HG03439 (cell line): ENCODE data around the gene TBXT.
A peak's percentile ranks its signal among the peaks of the same experiment; 100 is the strongest.
"Not testable (repeated sequence)": the region's sequence is repeated elsewhere in the genome, so short reads cannot be mapped to it uniquely, and the experiment has no call there.

Experiments used
- ATAC-seq: cut with Tn5 transposase; IDR thresholded peaks from one replicate; pipeline ENCODE4 v1.9.1; 2021; ENCODE audit warnings: mild to moderate bottlenecking, moderate library complexity; ENCODE audit not compliant: unreplicated experiment

The TBXT gene

DNA sequence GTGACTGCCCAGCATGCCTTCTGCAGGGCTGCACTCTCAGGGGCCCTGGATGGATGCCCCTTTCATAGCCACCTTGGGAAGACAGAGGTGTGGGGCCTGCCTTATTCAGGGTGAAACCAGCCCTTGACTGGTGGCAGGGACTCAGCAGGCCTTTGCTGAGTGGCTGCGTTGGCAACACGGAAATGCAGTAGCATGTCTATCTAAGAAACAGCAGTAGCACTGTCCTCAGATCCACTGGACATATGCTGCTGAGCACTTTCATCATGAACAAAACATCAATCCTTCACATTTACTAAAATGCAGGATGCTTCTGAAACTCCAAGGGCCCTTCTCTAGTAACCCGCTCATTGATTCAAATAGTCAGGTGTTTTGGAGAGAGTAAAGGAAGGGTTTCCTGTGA, 4.9 kb upstream of the TBXT start:
- ATAC-seq = no peak

DNA sequence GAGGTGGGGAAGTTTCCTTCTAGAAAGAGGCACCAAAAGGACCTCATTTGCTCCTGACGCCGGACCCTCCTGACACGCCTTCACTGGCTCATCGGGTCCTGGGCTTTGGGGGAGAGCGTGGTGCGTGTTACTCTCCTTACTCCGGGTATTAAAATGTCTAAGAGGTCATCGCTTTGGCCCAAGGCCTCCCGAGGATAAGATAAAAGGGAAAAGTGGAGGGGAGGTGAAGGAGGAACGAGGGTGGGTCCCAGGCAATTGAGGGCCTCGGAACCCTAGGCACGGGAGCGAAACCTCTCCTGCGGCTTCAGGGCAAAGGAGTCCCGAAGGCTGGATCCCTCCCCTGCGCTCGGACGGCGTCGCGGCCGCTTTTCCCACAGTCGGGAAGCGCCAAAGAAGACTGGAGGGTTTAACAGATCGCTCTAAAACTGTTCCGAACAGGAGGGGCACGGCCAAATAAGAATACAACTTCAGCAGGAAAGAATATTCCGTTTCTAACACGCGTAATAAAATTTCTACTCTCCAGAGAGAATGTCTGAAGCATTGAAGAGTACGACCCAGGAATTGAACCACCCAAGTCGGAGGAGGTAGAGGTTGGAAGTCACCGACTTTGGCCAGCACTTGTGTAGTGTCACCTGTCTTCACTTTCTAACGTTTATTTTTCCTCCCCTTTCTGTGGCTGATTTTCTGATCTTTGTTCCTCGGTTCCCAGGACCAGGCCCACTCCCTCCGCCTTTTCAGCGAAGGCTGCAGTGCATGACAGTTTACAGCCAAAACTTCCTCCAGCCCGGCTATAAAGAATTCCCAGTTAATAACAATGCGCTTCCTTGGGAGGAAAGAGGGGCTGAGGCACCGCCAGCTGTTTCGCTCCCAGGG, 2.1 kb upstream of the TBXT start:
- no peak for ATAC-seq

DNA sequence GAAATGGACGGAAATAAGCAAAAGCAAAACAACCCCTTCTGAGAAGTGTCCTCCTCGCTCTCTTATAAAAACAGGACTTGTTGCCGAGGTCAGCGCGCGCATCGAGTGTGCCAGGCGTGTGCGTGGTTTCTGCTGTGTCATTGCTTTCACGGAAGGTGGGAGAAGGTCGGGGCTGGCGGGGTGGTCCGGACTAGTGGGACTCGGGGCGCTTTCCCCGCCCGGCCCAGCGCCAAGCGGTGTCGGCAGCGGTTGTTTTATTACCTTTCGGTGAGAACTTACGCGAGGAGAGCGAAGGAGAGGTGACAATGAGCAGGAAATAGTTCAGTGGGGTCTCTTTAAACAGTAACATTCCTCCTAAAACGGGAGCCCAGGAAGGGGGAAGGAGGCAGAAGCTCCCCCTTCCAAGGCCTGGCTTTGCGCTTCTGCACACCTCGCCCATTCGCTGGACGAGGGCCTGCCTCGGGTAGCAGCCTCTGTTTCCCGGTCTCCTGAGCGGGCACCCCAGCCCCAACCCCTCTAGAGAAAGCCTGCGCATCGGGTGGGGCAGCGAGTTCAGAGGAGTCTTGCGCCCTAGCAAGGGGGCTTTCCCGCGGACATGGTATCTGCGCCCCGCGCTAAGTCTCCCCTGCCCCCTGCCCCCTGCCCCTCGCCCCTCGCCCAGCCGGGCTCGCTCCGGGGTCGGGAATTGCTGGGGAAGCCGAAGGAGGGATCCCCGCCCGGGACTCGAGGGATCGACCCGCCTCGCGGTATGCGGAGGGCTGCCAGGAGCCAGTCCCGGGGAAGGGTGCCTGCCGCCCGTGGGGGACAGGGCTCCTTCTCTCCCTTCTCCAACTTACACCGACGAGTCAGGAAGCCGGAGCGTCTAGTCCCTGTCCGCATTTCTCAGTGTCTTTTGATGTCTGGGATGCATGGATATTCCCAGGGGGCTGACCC, 1.2 kb upstream of the TBXT start:
- no peak for ATAC-seq

DNA sequence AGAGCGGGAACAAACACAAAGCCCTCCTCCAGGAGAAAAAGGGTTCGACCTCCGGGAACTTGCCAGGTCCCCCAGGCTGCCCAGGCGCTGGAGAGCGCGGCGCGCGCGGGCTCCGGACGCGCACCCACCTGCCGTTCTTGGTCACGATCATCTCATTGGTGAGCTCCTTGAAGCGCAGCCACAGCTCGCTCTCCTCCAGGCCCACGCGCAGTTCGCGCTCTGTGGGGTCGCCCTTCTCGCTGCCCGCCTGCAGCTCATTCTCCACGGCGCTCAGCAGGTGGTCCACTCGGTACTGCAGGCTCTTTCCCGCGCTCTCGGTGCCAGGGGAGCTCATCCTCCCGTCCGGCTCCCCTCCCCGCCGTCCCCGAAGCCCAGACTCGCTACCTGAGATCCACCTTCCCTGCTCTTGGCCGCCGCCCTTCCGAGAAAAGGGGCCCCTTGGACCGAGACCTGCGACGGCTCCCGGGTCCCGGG, 356 bp downstream of the TBXT start:
- ATAC-seq = no peak

DNA sequence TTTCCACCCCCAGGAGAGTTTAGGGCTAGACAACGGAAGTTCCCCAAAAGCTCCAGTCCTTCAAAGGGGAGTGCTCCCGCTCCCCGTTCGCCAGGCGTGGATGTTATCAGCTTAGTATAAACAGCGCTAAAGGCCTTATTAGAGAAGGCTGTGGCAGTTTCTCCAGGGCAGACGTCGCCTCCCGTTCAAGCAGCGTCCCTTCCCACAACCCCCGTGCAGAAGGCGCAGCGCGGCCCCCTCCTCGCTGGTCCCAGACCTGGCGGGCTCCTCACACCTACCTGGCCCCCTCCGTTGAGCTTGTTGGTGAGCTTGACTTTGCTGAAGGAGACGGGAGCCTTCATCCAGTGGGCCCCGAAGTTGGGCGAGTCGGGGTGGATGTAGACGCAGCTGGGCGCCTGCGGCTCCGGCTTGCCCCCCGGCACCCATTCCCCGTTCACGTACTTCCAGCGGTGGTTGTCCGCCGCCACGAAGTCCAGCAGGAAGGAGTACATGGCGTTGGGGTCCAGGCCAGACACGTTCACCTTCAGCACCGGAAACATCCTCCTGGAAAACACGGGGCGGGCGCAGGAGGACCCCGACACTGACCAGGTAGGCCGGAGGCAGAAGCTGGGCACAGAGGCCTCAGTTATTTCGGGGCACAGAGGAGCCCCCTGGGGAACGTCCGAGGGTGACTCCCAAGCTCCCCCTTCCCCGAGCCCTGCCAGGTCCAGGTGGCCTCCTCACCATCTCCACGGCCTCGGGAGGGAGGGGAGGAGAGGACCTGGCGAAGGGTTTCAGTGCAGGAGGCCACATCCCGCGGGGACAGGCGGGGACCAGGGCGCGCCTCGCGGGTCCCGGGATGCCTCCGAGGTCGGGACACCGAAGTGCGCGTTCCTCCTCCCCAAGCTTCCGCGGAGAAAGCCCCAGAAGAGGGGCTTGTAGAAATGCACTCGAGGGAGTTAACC, 1.1 kb downstream of the TBXT start:
- ATAC-seq = no peak

DNA sequence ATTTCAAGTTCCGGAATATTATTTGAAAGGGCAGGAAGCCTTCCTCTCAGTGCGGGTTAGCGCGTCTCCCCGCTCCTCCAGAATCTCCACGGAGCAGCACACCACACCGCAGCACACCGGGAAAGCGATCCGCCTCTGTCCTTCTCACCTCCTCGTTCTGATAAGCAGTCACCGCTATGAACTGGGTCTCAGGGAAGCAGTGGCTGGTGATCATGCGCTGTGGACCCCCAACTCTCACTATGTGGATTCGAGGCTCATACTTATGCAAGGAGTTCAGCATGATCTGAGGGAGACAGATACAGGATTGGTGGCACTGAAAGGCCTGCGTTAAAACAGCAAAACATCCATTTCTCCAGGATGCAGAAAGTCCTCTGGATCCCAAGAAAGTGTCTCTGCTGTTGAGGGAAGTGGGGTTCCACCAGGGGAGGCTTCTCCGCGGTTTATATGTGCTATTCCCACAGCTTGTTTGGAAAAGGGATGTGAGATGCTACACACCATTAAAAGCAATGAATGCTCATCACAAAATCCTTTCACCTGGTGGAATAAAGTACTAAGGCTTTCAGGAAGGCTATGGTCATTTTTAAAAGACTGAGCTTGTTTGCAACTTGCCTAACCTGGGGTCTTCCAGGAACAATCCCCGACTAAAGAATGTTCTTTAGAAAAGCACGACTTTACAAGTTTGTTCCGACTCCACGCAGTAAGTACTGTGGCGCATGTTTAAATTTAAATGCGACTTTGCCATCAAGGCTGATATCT, 1.9 kb downstream of the TBXT start:
- ATAC-seq = no peak

DNA sequence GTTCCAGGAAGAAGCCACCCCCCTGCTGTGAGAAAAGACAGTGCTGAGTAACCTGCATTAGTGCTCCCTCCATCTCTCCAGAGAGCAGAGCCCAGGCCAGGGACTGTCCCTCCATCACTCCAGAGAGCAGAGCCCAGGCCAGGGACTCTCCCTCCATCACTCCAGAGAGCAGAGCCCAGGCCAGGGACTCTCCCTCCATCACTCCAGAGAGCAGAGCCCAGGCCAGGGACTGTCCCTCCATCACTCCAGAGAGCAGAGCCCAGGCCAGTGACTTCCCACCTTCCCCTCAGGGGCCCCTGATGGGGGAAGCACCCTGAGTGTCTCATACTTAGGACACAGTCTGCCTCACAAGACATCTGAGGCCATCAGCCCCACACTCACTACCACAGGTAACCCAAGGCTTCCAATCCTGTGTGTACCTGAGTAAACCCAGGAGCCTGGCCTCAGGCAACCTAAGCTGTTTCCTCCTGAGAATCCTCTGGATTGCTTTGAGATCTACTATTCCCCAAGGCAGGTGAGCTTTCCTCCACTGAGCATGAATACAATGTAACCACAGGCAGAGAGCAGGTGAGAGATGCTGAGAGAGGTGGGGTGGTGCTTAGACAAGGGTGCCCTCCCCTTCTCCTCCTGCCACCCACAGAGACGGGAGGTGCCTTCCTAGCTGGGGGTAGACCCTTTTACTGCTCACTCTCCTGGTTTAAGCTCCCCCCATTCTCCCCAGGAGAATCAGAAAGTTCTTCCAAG, 4.9 kb downstream of the TBXT start:
- peak; percentile 90 for ATAC-seq

DNA sequence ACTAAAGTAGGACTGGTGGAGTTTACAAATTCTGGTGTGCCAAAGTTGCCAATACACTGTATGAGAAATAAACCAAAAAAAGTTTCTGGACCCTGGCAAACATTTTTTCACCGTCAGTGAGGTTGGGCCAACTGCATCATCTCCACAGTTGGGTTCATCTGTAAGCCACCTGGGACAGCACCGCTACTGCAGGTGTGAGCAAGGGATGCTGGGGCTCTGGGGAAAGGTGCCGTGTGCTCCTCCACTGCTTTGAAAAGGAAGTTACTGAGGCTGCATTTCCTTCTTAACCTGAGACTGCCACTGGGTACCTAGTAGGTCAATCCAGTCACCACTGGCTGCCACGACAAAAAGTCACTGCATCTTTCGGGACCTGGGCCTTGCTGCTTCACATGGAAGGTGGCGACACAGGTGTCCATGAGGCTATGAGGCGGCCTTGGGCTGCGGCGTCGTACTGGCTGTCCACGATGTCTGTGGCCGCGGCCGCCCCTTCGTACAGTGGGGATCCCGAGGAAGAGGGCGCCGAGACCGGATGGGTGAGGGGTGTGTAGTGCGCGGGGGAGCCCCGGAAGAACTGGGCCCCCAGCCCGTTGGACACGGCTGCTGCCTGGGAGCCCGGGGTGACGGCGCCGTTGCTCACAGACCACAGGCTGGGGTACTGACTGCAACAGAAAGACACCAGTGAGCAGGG, 9.6 kb downstream of the TBXT start:
- ATAC-seq = no peak

DNA sequence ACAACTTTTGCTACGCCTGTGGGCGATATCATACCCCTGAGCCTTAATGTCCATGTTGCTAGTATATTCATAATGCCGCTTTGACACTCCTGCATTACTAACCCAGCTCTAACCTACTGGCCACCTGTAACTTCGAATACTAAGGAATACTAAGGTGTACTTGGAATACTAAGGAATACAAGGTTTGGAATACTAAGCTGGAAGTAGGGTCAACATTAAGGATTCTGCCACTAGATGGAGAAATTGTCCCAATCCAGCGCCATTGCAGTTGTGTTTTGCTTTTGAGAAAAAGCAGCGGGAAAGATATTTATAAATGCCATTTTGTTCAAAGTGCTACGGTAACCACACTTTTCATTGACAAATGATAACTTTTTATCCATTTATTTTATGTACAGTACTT, 10.7 kb downstream of the TBXT start:
- no peak for ATAC-seq

DNA sequence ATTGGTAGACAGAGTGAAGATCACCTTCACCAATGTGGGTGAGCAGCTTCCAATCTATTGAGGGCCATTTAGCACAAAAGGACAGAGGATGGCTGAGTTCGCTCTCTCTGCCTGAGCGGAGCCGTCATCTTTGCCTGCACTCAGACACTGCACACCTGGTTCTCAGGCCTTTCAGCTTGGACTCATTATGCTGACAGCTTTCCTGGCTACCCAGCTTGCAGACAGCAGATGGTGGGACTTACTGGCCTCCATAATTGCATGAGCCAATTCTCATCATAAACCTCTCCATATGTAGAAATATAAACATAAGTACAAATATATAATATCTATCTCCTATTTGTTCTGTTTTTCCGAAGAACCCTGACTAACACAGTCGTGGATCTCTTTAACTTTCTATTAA, 13.7 kb downstream of the TBXT start:
- no peak for ATAC-seq

DNA sequence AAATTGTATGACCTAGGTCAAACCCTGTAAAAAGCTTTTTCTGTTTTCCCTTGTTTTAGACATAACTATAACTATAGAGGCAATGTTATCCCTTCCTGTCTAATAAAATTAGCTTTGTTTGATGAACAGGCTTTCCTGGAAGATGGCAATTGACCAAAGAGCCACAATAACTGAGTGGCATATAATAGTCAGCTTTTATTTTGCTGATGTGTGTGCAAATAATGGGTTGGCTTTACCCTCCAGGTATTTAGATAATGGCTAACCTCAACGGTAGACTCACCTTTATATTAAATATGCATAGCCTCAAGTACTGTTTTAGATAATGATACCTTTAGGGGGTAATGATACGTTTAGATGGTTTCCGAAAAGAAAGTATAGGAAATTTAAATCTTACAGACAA, 15.0 kb downstream of the TBXT start:
- ATAC-seq = no peak

DNA sequence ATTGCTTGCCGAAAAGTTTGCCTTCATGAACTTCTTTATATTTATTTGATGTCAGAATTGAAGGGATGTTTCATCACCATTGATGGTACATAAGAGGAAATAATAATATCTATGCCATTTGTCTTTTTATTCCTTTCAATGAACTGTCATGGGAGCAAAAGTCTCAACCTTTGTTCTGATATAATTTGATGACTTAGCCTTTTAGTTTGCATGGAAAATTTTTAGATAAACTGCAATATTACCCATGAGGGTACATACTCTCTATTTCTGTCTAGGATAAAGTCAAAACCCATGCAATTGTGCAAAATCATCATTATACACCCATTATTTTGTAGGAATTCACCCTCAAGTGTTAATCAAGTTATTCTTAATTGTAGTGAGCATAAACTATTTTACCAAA, 15.9 kb downstream of the TBXT start:
- ATAC-seq = no peak

DNA sequence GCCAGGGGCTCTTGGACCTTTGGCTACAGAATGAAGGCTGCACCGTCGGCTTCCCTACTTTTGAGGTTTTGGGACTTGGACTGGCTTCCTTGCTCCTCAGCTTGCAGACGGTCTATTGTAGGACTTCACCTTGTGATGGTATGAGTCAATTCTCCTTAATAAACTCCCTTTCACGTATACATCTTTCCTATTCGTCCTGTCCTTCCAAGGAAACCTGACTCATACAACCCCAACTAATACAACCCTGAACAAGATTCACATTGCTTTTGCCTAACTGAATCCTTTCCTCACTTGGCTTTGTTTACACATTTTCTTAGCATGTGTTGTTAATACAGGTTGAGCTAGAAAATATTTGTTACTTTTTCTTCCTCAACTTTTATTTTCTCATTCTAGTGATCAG, 21.9 kb downstream of the TBXT start:
- no peak for ATAC-seq

DNA sequence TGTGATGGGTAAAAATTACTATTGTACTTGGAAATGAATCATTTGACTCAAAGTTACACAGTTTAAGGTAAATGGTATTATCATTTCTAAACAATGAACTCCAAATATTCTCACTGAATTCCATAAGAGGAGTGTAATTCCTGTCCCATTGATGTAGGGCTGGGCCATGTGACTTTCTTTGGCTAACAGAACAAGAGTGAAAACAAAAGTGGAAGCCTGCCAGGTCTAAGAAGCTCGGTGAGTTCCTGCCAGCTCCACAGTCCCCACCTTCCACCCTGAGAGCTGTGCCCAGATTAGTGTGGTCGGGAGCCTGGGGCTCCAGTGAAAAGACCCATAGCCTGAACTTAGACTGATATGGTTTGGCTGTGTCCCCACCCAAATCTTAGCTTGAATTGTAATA, 24.6 kb downstream of the TBXT start:
- ATAC-seq = no peak

DNA sequence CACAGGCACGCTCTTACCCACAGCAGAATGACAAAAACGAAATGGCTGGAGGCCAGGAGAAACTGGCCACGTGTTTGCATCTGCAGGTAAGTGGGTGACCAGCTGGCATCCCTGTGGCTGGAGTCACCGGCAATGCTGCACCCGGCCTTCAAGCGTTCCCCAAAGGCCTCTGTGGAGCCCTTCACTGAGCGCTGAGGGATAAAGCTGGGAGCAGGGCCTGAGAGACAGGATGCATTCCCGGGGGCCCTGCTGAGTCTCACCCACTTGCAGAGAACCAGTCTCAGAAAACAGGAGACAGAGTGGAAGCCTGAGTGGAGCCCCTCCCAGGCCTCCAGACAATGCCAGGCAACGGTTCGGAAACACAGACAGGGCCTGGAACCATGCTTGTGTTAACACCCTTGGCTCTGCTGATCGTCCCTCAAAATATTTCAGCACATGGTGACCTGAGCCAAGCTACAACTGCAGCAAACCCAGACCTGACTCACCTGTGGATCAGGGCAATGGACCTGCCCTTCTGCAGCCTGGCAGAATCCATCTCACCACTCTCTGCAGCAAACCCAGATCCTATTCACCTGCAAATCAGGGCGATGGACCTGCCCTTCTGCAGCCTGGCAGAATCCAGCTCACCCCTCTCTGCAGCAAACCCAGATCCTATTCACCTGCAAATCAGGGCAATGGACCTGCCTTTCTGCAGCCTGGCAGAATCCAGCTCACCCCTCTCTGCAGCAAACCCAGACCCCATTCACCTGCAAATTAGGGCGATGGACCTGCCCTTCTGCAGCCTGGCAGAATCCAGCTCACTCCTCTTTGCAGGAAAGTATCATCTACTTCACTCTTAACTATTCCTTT, 39.8 kb downstream of the TBXT start:
- ATAC-seq = no peak

DNA sequence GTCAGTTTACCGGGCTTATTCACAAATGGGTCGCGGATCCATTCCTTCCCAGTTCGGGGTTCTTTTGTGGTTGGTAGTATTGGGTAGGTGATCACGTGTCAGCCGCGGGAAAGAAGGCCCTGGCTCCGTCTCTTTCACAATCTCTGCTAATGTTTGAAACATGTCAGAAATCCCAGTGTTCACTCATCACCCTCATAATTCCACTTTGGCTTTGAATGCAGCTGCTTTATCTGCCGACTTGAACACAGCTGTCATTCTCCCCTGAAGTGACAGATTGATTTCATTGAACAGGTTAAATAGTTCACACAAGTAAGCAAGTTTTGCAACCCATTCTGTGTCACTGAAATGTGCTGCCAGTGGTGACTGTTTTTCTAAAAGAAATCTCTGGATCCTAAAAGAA, 44.5 kb downstream of the TBXT start:
- not testable (repeated sequence) for ATAC-seq

DNA sequence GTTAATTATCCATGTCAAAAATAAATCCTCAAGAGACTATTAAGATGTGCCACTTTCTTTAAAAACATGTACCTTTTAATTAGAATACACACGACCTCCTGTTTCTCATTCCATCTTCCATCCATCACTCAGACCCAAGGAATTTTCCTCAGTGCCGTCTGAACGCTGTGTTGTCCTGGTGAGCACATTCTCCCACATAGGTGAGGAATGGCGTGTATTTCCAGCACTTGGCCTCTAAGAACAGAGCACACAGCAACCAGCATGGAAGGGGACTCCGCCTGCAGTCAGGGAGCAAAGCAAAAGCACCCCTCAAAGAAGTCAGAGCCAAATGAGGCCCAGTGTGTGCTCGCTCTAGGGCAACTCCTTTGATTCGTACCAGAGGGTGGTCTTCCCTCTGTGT, 45.9 kb downstream of the TBXT start:
- no peak for ATAC-seq
